SK-N-SH (cell line): ENCODE measurements around the gene TMEM163.

Experiments
- RCOR1 ChIP-seq: fragments of 150-350 bp; IDR thresholded peaks from 2 replicates; pipeline ENCODE4 v1.6.1; 2017; ENCODE audit warnings: antibody characterized with exemption, low read length
- TAF1 ChIP-seq: IDR thresholded peaks from 2 replicates; pipeline ENCODE4 v1.6.1; 2012; ENCODE audit warnings: low read depth, mild to moderate bottlenecking, low read length, moderate library complexity, borderline replicate concordance
- TF ChIP-seq, protein P1 (sequence below): fragments of 200-600 bp; sonication (generic); IDR thresholded peaks from 2 replicates; pipeline ENCODE4 v1.6.1; 2017; ENCODE audit warnings: antibody characterized with exemption, mild to moderate bottlenecking, moderate library complexity

DNA sequence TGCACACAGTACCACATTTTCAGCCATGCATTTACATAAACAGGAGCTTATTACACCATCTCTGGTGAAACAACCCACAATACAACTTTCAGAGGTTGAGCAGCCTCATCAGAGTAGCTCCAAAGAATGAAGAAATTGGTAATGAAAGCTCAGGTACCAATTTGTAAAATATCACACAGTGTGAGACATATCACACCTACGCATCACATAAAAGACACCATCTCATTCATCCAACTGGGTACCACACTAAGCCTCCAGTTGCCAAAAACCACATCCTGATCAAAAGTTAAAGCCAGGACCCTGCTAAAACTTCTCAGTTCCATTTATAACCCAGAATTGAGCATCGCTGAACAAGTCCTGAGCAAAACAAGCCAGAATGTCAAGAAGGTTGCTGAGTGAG, 4.6 kb downstream of the TMEM163 start:
- TF ChIP-seq RCOR1 (no peak), TAF1 (no peak)
- TF ChIP-seq, protein P1, sequence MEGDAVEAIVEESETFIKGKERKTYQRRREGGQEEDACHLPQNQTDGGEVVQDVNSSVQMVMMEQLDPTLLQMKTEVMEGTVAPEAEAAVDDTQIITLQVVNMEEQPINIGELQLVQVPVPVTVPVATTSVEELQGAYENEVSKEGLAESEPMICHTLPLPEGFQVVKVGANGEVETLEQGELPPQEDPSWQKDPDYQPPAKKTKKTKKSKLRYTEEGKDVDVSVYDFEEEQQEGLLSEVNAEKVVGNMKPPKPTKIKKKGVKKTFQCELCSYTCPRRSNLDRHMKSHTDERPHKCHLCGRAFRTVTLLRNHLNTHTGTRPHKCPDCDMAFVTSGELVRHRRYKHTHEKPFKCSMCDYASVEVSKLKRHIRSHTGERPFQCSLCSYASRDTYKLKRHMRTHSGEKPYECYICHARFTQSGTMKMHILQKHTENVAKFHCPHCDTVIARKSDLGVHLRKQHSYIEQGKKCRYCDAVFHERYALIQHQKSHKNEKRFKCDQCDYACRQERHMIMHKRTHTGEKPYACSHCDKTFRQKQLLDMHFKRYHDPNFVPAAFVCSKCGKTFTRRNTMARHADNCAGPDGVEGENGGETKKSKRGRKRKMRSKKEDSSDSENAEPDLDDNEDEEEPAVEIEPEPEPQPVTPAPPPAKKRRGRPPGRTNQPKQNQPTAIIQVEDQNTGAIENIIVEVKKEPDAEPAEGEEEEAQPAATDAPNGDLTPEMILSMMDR: no peak
